WI38 (cell line): ENCODE measurements around the gene NEK3.
"Not testable (repeated sequence)": the region's sequence is repeated elsewhere in the genome, so short reads cannot be mapped to it uniquely, and the experiment has no call there.

Experiments
- H3K4me3 ChIP-seq: 2 replicates; pipeline ENCODE4 v1.5.1; 2011; ENCODE audit warnings: low read depth, mild to moderate bottlenecking, control low read depth, low read length
- CTCF ChIP-seq: IDR thresholded peaks from 2 replicates; pipeline ENCODE4 v1.5.1; 2012; ENCODE audit warnings: low read depth, mild to moderate bottlenecking, control low read depth, low read length

The NEK3 gene

GRCh38 chr13:52096748-52097147 is 62.6 kb downstream of the NEK3 start:
- TF ChIP-seq CTCF = no peak

GRCh38 chr13:52096062-52096461 is 63.3 kb downstream of the NEK3 start:
- no peak overlapping the region for H3K4me3 ChIP-seq
- TF ChIP-seq CTCF = no peak

More at GRCh38 chr13:52096748-52097147, 62.6 kb downstream of the NEK3 start:
- no peak overlapping the region for H3K4me3 ChIP-seq

GRCh38 chr13:52092087-52092486 is 67.3 kb downstream of the NEK3 start:
- H3K4me3 ChIP-seq = no peak overlapping the region
- TF ChIP-seq CTCF = no peak

GRCh38 chr13:52091473-52091872 is 67.9 kb downstream of the NEK3 start:
- TF ChIP-seq CTCF = no peak
- H3K4me3 ChIP-seq = no peak overlapping the region

- H3K4me3 ChIP-seq = no peak overlapping the region
- no peak for TF ChIP-seq CTCF
These were observed 74.0 kb downstream of the NEK3 start for GRCh38 chr13:52085421-52085820.

- H3K4me3 ChIP-seq = not testable (repeated sequence)
These were observed 74.4 kb downstream of the NEK3 start for GRCh38 chr13:52084981-52085380.
